HCT116 (cell line): ENCODE data around the gene EPS8.

Source experiments
- ATF3 ChIP-seq: IDR thresholded peaks from 2 replicates; pipeline ENCODE4 v1.6.1; 2012
- CTCF ChIP-seq, 3 experiments: fragments of 200-600 bp in 1 of 3; sonication (generic) in 1 of 3; IDR thresholded peaks in 2 of 3; conservative IDR thresholded peaks in 1 of 3; 2 replicates each; pipeline ENCODE4 v1.5.1; 2012 to 2017; ENCODE audit warnings: low read depth in 2 of 3, low read length in 2 of 3, antibody characterized with exemption in 1 of 3, borderline replicate concordance in 1 of 3, control low read depth in 1 of 3, mild to moderate bottlenecking in 1 of 3, mixed read lengths in 1 of 3, mixed run types in 1 of 3, moderate library complexity in 1 of 3; ENCODE audit not compliant: insufficient read depth in 1 of 3
- JUND ChIP-seq: IDR thresholded peaks from 2 replicates; pipeline ENCODE4 v1.6.1; 2012
- POLR2A ChIP-seq: IDR thresholded peaks from 2 replicates; pipeline ENCODE4 v1.7.0; 2011; ENCODE audit warnings: borderline replicate concordance; ENCODE audit not compliant: insufficient read depth, insufficient read length; ENCODE audit errors: extremely low read depth
- POLR2AphosphoS5 ChIP-seq: IDR thresholded peaks from 2 replicates; pipeline ENCODE4 v1.6.1; 2011; ENCODE audit warnings: mild to moderate bottlenecking, low read depth, low read length, moderate library complexity
- RAD21 ChIP-seq: IDR thresholded peaks from 2 replicates; pipeline ENCODE4 v1.6.1; 2012; ENCODE audit warnings: low read depth, mild to moderate bottlenecking
- REST ChIP-seq: IDR thresholded peaks from 2 replicates; pipeline ENCODE4 v1.6.1; 2012; ENCODE audit warnings: low read depth

GRCh38 chr12:15787778-15788177 lies 1.4 kb downstream of the EPS8 start:
- TF ChIP-seq ATF3 (no peak), CTCF (IDR thresholded peaks at IDR 0.05 in 2 of 3, conservative IDR thresholded peaks at IDR 0.05 in 1 of 3; ENCODE audit: borderline replicate concordance in 1 of 3, insufficient read depth in 1 of 3, low read depth in 2 of 3, low read length in 2 of 3) (no peak), POLR2AphosphoS5 (no peak), RAD21 (no peak), POLR2A (no peak), REST (no peak), JUND (no peak)
